GM18502 (cell line): ENCODE data around the gene OR10J5.
"Not testable (repeated sequence)": the region's sequence is repeated elsewhere in the genome, so short reads cannot be mapped to it uniquely, and the experiment has no call there.

Experiments used
- ATAC-seq: cut with Tn5 transposase; IDR thresholded peaks from one replicate; pipeline ENCODE4 v1.9.1; 2021; ENCODE audit warnings: mild to moderate bottlenecking; ENCODE audit not compliant: unreplicated experiment, poor library complexity

Gene OR10J5, protein sequence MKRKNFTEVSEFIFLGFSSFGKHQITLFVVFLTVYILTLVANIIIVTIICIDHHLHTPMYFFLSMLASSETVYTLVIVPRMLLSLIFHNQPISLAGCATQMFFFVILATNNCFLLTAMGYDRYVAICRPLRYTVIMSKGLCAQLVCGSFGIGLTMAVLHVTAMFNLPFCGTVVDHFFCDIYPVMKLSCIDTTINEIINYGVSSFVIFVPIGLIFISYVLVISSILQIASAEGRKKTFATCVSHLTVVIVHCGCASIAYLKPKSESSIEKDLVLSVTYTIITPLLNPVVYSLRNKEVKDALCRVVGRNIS

DNA sequence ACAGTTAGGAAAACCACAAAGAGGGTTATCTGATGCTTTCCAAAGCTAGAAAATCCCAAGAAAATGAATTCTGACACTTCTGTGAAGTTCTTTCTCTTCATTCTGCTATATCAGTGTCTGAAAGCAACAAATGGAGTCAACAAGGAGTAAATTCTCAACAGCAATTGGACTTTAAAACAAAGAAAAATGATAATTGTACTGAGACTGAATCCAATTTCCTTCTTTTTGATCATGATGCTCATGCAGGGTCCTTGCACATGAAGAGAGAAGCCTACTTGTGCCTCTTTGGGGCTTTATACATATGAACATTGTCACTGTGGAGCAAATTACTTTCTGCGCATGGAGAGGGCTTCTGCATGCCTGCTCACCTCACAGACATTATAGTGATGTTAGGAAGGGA lies at the start of gene OR10J5:
OR10J5 (minus strand) TSS at position 101 of the 400 bp plus-strand sequence; CDS start at position 101, 0 bp downstream.
- ATAC-seq = no peak

DNA sequence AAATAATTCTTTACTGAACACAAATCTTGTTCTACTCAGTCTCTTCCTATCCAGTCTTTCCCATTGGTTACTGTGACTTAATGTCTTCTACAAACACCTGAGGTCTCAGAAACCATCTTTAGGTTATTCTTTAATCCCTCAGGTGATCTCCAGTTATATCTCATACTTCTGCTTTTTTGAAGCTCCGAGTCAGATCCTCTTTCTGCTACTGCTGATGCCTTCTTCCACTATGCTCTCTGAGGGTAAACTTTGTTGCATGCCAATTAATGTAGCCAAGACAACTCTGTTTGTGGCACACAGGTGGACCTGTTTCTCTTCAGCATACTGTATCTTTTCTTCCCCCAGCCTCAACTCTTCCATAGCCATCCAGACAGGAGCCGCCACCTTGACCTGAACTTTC lies 48.7 kb upstream of the OR10J5 start:
- no peak for ATAC-seq

DNA sequence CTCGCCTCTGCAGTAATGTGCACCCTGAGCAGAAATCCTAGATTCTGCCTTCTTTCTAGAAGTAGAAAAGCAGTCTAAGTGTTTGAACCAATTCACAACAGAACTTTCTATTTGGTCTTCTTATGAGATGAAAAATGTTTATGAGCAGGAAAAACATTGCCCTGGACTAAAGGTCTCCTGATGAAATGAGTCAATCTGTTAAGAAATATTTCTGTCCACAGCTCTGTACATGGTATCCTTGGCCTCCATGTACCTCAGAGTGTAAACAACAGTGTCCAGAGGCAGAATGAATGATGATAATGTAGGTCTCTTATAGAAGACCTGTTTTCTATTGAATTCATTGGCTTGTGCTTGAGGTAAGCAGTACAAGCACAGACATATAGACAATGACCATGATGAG lies 45.6 kb upstream of the OR10J5 start:
- no peak for ATAC-seq

DNA sequence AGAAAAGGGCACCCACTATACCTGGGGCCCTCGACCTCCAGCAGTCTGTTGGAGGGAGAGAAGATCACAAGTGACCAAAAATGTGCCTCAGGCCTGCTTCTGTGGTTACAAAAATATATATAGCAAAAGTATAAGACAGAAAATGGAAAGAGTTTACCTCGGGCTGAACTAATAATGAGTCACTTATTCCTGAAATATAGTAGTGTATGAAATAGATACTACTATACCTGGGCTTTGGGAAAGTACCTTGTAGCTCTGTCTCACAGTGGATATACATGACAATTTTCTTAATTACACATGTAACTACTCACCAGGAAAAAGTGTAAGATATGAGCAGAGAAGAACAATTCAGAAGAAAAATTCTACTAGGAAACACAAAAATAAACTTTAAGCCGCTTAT lies 44.5 kb upstream of the OR10J5 start:
- ATAC-seq = peak; percentile 70

DNA sequence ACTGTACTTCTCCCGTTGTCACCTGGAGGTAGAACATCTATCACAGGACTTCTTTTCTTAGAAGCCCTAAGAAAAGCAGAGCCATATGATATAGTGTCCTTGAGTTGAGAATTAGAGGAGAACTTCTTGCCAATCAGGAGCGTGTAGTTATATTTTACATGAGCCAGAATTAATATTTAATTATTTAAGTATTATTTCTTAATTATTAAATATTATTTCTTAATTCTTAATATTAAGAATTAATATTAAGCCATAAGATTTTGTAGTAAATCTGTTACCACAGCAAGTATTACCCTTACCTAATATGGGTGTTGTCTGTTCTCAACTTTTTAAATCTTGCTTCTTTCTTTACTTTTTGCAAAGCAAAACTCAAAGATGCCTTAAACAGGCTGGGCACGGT lies 41.6 kb upstream of the OR10J5 start:
- no peak for ATAC-seq

DNA sequence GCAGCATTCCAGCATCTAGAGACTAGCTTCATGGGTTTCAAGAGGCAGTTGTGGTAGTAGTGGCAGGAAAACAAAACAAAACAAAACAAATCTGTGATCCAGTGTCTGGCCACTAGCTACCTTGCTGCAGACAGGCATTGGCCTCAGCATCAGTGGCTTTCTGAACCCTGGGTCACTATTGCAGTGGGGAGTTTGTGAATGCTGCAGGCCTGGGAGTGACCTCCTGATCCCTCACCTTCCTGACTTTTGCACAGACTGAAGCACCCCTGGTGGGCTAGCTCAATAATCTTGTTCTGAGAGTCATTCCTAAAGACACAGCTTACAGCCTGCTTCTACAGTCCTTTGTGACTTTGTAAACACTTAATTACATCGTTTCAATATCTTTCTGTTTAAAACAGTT lies 26.9 kb upstream of the OR10J5 start:
- no peak for ATAC-seq

DNA sequence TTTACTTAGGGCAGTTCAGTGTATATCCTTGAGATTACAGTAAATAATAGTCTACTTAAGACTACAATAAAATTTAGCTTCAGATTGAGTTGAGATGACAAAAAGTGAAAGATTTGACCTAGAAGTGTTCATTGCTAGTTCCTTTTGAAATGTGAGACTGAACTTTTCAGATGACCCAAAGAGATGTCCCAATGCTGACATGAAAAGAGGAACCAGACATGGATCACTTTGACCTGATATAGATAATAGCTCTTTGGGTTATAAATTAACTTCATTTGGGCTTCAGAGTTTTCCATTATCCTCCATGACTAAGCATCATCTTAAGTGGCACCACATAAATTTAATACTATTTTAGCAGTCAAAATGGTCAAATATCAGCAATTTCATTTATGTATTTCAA lies 25.7 kb upstream of the OR10J5 start:
- no peak for ATAC-seq

DNA sequence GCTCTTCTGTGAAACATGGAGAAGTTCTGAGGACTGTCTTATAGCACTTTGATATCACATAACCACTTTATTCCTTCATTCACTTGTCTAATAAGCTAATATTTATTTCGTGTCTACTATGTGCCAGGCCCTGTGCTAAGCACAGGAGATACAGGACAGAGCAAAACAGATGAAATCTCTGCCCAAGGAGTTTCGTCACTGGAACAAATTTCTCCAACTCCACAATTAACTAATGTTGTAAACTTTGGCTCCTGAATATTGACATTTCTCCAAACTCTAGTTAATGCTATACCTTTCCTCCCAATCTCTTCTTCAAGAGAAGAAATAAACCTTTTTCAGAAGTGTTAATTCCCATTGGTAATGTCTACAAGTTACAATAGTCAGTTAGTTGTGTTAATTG lies 24.8 kb upstream of the OR10J5 start:
- no peak for ATAC-seq

DNA sequence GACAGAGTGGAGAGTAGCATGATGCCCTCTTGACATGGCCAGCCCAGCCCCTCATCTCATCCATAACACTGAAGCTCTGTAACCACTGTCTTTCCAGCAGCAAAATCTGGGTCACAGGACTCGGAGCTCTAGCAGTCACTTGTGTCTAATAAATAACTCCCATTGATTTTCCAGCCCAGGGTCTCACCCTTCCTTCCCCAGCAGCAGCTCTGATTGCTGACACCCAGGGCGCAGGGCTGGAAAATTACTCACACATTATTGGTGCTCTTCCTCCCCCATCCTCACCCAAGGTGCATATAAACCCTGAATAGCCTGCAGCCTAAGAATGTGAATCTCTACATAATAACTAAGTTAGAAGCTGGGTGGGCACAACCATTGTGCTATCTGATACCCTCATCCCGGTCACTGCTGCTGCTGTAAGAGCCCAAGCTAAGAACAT lies 21.1 kb upstream of the OR10J5 start:
- no peak for ATAC-seq

DNA sequence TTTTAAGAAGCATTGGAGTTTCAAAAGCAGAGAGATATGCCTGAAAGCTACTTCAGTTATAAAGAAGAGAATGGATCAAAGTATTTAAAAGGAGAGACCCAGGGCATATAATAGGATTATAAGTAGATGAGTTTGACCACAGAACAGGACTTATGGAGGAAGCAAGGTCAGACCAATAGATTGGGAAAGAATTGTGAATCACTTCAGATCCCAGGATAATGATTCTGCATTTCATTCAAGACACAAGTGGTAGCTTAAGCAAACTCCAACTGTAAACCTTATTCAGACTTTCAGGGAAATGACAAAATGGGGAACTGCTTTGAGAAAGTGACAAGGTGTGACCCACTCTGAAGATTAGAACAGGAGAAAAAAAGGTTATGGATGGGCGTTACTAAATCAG lies 18.9 kb upstream of the OR10J5 start:
- ATAC-seq = no peak

DNA sequence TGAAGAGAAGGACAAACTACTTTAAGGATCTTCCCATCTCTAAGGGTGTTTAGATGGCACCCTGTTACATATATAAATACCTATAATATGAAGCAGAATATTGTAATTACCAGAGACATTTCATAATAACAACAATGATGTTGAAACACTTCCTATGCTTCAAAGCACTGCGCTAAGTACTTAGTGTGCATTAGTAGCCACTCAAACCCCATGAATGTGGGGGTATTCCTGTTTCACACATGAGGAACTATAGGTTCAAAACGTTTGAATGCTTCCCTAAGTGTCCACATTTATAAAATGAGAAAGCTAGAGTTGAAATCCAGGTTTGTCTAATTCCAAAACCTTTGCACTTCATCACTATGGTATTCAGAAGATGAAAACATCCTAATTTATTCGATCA lies 18.5 kb upstream of the OR10J5 start:
- no peak for ATAC-seq

DNA sequence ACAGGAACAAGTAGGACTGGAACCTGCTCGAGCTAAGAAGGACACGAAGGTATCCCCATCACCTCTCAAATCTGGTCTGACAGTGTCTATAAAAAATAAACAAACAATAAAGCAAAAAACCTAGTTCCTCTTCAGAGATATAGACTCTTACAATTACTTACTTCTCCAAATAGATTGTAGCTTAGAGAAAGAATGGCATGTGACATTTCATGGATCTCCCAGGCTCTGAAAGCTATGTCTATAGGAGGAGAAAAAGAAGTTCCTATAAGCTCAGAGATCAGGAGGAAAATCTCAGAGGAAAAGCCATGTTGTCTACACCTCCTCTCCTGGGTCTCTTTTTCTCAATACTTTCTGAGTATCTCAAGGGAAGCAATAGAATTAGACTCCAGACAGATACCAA lies 12.3 kb upstream of the OR10J5 start:
- ATAC-seq = no peak

DNA sequence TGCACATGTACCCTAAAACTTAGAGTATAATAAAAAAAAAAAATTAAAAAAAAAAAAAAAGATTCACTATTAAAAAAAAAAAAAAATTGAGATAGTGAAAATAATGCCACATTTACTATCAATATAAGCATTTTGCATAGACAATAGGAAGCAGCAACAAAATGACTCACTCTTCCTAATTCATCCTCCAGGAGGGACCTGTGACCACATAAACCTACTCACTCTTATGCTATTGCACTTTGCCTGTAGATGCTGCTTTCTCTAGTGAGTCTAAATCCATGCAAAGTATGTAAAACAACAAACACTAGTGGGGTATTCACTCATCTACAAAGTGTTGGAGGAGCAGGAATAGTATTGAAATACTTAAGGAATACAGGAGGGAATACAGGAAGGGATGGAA lies 2.9 kb downstream of the OR10J5 start:
- no peak for ATAC-seq

DNA sequence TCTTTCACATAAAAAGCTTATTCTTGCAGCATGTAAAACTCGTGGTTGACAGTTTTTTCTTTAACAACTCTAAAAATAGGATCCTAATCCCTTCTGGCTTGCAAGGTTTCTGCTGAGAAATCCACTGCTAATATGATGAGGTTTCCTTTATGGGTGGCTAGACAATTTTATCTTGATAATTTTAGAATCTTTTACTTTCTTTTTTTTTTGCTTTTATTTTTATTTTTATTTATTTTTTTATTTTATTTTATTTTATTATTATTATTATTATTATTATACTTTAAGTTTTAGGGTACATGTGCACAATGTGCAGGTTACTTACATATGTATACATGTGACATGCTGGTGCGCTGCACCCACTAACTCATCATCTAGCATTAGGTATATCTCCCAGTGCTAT lies 11.0 kb downstream of the OR10J5 start:
- not testable (repeated sequence) for ATAC-seq

DNA sequence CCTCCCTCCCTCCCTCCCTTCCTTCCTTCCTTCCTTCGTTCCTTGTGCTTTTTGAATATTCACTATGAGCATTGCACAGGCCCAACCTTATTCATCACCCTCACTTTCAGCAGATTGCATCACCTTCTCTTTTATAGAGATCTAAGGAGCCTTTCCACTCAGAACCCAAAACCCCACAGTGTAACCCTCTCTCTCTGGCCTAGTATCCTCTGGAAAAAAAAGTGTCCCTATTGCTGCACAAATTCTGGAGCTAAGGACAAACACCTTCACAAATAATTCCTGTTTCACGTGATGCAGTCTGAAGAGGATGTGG lies 25.6 kb downstream of the OR10J5 start:
- no peak for ATAC-seq

DNA sequence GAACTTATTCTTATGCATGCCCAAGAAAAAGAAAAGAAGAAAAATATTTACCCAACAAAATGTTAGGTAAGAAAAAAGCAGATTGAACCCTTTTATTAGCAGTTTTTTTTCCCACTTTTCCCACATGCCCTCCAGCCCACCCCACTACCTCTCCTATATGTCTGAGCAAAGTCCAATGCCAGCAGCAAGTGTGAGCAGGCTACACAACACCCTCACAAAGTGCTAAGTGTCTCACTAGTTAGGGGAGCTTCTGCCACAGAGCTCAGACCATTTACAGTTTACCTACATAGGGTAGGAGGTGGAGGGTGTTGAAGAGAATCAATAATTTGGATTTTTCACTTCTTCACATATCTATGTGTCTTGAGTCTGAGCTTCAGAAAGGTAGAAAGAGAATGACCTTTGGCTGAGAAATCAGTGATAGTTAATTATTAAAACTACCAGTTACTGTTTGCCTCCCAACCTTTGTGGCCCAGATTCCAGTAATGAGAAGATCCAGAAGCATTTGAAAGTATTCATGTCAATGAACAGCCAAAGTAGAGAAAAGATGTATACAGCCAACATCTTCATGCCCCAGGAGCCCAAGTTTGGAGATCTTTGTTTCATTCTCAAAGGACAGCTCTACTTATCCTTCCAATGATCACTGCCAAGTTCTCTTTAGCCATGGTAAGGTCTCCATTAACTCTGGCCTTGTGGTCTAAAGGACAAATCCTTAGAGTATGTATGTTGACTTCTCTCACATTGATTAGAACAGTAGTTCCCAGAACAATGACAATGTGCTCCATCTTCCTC lies 26.2 kb downstream of the OR10J5 start:
- ATAC-seq = no peak

DNA sequence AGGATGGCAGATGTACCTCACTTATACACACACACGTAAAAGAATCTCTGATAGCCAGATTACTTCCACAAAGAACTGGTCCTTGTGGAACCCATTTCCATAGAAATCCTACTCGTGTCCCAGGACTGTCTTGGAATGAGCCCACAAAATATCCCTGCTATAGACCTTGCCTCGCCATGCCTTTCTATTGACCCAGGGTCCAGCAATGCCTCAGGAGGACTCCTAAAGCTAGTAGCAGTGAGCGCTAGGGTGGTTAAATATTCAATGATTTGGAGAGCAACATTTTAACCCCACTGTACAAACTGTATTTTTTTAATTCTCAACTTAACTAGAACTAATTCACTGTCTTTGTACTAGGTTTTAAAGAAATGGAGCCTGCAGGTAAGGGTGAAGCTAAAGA lies 26.9 kb downstream of the OR10J5 start:
- no peak for ATAC-seq

DNA sequence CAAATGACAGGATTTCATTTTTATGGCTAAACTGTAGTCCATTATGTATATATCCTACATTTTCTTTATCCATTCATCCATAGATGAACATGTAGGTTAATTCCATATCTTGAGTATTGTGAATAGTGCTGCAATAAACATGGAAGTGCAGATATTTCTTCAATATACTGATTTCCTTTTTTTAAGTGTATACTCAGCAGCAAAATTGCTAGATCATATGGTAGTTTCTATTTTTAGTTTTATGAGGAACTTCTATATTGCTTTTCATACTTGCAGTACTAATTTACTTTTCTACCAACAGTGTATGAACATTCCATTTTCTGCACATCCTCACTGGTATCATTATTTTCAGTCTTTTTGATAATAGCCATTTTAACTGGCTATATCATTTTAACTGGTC lies 30.1 kb downstream of the OR10J5 start:
- ATAC-seq = no peak

DNA sequence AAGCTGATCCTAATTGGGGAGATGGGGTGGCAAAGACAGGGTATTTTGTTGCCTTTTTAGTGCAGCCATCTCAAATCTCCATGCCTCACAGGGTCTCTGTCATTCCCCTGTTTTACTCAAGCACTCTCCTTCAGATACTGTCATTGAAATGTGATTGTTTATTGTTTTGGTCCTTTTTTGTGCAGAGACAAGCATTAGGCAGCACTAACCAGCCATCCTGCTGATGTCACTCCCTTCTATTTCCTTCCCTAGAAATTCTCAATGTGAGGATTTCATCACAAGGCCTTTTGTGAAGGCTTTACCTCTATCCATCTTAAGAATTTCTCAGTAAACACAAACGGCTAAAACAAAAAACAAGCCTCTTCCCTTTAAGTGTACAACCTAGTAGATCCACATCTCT lies 34.7 kb downstream of the OR10J5 start:
- ATAC-seq = no peak

DNA sequence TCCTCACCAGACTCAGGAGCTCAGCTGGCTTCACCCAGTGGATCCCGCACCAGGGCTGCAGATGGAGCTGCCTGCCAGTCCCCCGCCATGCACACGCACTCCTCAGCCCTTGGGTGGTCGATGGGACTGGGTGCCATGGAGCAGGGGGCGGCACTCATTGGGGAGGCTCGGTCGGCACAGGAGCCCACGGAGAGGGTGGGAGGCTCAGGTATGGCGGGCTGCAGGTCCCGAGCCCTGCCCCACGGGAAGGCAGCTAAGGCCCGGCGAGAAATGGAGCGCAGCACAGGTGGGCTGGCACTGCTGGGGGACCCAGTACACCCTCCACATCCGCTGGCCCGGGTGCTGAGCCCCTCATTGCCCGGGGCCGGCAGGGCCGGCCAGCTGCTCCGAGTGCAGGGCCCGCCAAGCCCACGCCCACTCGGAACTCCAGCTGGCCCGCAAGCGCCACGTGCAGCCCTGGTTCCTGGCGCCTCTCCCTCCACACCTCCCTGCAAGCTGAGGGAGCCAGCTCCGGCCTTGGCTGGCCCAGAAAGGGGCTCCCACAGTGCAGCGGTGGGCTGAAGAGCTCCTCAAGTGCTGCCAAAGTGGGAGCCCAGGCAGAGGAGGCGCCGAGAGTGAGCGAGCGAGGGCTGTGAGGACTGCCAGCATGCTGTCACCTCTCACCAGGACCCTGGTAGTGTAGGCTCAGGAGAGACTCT lies 41.1 kb downstream of the OR10J5 start:
- ATAC-seq = not testable (repeated sequence)

DNA sequence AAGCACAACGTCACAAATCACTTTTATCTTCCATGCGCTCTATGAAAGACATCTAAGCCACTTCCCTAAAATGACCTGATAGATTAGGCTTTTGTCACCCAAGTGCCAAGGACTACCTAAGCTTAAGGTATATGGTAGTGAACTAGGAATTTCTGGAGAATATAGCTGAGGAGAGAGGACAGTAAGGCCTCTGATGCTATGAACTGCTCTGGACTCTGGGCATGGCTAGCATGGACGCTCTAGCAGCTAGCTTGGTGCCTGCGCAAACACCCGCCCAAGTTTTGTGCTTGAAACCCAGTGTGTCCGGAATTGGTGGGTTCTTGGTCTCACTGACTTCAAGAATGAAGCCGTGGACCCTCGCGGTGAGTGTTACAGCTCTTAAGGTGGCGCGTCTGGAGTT lies 42.5 kb downstream of the OR10J5 start:
- ATAC-seq = no peak
